GM19324 (cell line): ENCODE results near the gene VPS25.
"Not testable (repeated sequence)": the region's sequence is repeated elsewhere in the genome, so short reads cannot be mapped to it uniquely, and the experiment has no call there.

Source experiments
- ATAC-seq: cut with Tn5 transposase; IDR thresholded peaks from one replicate; pipeline ENCODE4 v1.9.1; 2021; ENCODE audit warnings: mild to moderate bottlenecking, moderate library complexity; ENCODE audit not compliant: unreplicated experiment, low FRiP score

Gene VPS25

DNA sequence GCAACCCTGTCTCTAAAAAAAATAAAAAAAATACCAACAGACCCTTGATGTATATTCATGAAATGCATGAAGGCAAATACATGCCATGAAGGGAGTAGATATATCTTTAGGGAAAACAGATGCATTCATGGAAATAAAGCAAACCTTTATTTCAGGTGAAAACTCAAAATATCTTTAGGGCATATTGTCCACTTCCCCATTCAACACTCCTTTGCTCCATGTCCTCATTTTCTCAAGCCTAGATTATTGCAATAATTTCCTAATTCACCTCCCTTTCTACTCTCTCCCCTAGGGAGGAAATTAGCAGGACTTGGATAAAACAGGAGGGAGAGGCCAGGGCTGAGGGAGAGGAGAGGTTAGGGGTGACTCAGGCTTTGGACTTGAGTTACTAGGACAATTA lies 5.7 kb upstream of the VPS25 start:
- ATAC-seq, result no peak

GRCh38 chr17:42768006-42768405 lies 5.2 kb upstream of the VPS25 start:
- ATAC-seq, result not testable (repeated sequence)

DNA sequence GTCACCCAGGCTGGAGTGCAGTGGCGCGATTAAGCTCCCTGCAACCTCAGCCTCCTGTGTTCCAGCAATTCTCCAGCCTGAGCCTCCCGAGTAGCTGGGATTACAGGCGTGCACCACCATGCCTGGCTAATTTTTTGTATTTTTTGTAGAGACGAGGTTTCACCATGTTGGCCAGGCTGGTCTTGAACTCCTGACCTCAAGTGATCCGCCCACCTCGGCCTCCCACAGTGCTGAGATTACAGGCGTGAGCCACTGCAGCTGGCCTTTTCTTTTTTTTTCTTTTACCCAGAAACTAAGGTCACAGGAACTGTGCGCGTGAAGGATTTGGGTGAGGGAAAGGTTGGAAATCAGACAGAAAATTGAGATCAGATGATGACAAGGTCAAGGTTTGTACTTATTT lies 3.3 kb upstream of the VPS25 start:
- not testable (repeated sequence) for ATAC-seq

DNA sequence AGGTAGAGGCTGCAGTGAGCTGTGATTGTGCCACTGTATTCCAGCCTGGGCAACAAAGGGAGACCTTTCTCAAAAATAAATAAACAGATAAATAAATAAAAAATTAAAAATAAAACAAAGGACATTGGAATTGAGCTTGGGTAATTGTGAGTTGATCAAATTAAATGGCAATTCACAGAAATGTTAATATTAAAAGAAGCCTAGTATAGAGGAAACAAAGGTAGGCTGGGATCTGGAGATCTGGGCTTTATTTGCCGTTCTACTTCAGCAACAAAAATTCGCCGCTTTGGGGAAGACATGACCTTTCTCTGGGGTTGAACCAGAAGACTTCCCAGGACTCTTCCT lies 332 bp upstream of the VPS25 start:
- no peak for ATAC-seq

DNA sequence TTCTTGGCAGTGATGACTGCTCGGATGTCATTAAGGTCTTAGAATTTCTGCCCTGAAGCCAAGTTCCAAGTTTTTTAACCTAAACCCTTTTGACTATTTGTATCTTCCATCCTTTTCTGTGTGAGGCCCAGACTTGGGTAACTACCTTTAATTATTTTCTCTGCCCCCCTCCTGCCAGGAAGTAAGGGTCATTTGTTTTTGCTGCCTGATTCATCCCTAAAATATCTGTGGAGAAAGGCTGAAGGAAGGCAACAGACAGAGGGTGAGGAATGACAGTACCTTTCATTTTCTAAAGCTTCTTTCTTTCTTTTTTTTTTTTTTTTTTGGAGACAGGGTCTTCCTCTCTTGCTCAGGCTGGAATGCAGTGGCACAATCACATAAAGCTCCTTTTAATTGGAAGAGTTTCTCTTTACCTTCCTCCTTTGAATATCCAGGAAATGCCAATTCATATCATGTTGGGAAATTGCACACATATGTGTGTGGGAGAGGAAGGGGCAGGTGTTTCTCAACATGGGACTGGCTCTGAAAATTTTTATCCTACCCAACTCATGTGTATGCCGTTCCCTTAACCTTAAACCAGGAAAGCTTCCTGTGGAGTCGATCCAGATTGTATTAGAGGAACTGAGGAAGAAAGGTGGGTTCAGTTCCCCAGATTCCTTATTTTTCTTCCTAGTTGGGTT lies 957 bp downstream of the VPS25 start:
- no peak for ATAC-seq

DNA sequence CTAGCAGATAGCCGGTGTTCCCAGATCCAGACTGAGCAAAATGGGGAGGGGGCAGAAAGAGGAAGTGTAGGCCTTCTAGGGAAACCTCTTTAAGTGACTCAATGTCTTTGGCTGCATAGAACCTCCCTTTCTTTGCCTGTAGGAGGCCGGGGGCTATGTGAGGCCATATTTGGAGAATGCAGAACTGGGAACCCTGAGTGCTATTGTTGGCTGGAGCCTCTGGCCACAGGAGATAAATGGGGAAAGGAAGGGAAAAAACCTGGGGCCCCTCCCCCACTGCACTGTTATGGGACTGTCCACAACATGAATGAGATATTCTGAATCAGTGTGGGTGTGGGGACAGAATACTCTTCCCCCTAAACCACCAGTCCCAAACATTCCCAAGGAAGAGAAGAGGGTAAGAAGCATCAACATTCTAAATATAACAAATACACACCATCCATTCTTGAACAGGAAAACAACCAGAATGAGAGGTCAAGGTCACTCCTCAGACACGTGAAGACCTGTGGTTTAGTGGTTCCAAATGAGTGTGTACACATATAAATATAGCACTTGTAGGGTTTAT lies 2.4 kb downstream of the VPS25 start:
- no peak for ATAC-seq

DNA sequence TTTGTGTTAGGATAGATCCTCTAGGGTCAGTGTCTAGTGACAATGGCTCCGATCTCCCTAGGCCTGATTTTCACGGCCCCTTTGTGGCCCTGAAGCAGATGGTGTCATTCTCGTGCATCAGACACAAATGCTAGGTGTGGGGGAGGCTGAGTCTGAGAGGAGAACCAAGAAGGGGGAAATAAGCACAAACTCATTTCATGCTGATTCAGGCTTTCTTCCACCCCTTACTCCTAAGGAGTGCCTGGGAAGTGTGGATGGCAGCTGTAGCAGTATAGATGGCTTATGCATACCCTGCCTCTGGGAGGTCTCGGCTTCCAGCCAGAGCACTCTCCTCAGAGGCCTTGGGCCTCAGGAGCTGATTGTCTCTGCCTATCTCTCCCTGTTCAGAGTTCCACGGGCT lies 5.3 kb downstream of the VPS25 start:
- no peak for ATAC-seq

DNA sequence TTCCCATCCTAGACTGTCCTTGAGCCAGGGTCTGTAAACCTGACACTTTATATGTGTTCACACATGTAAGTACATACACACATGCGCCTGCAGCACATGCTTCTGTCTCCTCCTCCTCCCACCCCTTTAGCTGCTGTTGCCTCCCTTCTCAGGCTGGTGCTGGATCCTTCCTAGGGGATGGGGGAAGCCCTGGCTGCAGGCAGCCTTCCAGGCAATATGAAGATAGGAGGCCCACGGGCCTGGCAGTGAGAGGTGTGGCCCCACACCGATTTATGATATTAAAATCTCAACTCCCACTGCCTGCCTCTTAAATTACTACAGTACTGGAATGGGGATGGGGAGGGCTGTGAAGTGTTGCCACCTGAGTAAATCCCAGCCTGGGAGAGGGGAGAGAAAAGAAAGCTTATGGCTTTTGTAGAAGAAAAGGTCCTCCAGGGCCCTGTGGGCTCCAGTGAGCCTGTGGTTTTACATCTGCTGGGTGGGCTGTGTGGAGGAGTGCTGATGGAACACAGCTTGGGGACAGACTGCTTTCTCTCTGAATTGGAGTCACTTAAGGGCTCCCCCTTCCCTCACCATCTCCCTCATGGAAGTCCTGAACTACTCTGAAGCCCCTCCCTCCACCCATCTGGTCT lies 6.2 kb downstream of the VPS25 start:
- ATAC-seq, result no peak

GRCh38 chr17:42779936-42780850 lies 6.9 kb downstream of the VPS25 start, which contains the start of gene WNK4:
TSS of gene WNK4 (plus strand) at chr17:42780610. CDS start at chr17:42780699, 89 bp downstream.
- ATAC-seq, result no peak

DNA sequence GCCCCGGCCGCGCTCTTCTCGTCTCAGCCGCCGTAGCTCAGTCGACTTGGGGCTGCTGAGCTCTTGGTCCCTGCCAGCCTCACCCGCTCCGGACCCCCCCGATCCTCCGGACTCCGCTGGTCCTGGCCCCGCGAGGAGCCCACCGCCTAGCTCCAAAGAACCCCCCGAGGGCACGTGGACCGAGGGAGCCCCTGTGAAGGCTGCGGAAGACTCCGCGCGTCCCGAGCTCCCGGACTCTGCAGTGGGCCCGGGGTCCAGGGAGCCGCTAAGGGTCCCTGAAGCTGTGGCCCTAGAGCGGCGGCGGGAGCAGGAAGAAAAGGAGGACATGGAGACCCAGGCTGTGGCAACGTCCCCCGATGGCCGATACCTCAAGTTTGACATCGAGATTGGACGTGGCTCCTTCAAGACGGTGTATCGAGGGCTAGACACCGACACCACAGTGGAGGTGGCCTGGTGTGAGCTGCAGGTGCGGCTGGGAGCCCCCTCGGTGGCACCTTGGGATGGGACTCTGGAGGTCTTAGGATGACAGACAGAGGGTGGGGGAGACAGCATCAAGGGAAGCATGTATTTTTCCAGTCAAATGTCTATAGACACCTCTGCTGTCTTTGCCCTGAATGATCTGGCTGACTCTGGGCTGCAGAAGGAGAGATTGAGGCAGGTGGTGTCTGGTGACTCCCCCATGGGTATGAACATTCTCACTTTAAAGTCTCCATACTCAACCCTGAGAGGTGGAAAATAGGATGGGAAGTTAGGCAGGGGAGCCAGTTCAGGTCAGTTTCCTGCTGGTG lies 7.8 kb downstream of the VPS25 start:
- no peak for ATAC-seq

GRCh38 chr17:42781639-42782165 lies 8.5 kb downstream of the VPS25 start:
- ATAC-seq, result no peak

DNA sequence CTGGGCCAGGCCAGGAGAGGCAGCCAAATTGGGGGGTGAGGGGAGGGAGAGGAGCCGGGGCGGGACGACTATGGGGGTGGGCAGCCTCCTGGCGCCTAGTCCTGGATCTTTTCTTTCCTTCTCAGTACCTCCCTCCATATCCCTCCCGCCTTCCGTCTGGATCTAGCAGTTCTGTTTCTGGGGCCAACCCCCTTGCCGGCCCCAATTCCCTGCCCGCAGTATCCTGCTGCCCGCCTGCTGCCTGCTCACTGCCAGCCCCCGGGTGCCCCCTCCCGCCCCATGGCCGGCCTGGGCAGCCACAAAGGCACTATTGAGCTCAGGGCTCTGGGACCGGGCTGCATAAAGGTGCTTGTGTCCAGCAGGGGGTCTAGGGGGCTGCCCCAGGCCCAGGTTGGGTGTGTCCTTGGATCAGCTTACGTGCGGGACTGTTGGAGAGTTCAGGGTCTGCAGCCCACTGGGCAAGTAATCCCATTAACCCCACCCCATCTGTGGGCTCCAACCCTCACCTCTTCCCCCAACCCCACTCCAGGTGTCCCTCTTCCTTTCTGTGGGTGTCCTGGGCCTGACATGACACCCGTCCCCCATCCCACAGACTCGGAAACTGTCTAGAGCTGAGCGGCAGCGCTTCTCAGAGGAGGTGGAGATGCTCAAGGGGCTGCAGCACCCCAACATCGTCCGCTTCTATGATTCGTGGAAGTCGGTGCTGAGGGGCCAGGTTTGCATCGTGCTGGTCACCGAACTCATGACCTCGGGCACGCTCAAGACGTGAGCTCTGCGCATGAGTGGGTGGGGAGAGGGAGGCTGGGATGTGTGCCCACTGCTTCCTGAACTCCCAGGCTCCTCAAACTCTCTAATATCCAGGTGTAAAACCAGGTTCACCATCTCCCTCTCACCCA lies 9.2 kb downstream of the VPS25 start:
- ATAC-seq, result no peak

GRCh38 chr17:42783062-42783790 lies 10.0 kb downstream of the VPS25 start:
- no peak for ATAC-seq

- no peak for ATAC-seq
Observed at GRCh38 chr17:42783791-42784138, 10.5 kb downstream of the VPS25 start.

DNA sequence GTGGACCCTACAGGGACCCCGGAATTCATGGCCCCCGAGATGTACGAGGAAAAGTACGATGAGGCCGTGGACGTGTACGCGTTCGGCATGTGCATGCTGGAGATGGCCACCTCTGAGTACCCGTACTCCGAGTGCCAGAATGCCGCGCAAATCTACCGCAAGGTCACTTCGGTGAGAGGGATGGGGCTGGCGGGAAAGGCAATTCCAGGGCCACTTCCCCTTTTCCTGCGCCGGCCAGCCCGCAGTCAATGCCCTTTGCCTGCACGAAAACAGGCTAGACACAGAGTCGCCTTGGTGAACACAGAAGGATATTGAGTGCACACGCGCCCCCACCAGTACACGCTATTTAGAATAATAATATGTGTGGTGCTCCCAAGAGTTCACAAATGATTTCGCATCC lies 11.2 kb downstream of the VPS25 start:
- no peak for ATAC-seq

- no peak for ATAC-seq
Observed at GRCh38 chr17:42784811-42785592, 11.8 kb downstream of the VPS25 start.

DNA sequence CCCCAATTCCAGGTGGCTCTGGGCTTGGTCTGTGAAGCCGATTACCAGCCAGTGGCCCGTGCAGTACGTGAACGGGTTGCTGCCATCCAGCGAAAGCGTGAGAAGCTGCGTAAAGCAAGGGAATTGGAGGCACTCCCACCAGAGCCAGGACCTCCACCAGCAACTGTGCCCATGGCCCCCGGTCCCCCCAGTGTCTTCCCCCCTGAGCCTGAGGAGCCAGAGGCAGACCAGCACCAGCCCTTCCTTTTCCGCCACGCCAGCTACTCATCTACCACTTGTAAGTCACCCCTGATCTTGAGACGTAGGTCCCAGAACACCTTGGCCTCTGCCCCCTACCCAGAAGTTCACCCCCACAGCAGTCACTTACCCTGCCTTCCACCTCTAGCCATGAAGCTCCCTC lies 14.0 kb downstream of the VPS25 start:
- ATAC-seq, result no peak

- no peak for ATAC-seq
Observed at GRCh38 chr17:42791948-42792347, 18.7 kb downstream of the VPS25 start.
